HEK293 (cell line): ENCODE results near the gene KLLN.

Experiments used
- CTCF ChIA-PET: fragments of 350-600 bp; formaldehyde crosslinking; extraction: SDS; loops from one replicate; lab custom pipeline; 2021; ENCODE audit warnings: antibody characterized with exemption; lab: Yijun Ruan, JAX
- POLR2A ChIA-PET: fragments of 300-600 bp; formaldehyde crosslinking; extraction: SDS; loops from one replicate; lab custom pipeline; 2020; ENCODE audit warnings: antibody characterized with exemption, inconsistent platforms; lab: Yijun Ruan, JAX
- H3K27ac ChIP-seq: fragments of 200-500 bp; sonication (Bioruptor generic); 2 replicates; pipeline ENCODE4 v1.5.1; 2014; ENCODE audit warnings: low read depth, low read length, control low read depth, inconsistent platforms; ENCODE audit errors: extremely low read depth
- H3K36me3 ChIP-seq, 2 experiments: fragments of 200-500 bp in 1 of 2; sonication (Bioruptor generic) in 1 of 2; 1 replicate in 1 of 2; 2 replicates in 1 of 2; pipeline ENCODE4 v1.5.1; 2014 to 2017; ENCODE audit warnings: inconsistent platforms in 2 of 2, low read length in 2 of 2; ENCODE audit not compliant: control insufficient read depth in 2 of 2, insufficient read depth in 1 of 2
- H3K4me1 ChIP-seq: fragments of 200-500 bp; sonication (Bioruptor generic); 2 replicates; pipeline ENCODE4 v1.5.1; 2014; ENCODE audit warnings: mild to moderate bottlenecking, low read length, inconsistent platforms; ENCODE audit not compliant: control insufficient read depth, insufficient read depth
- H3K4me3 ChIP-seq: 2 replicates; pipeline ENCODE4 v1.5.1; 2011; ENCODE audit warnings: low read depth, mild to moderate bottlenecking, control low read depth, low read length, moderate library complexity
- H3K9me3 ChIP-seq: fragments of 200-500 bp; sonication (Bioruptor generic); 2 replicates; pipeline ENCODE4 v1.5.1; 2014; ENCODE audit warnings: low read depth, low read length, inconsistent platforms; ENCODE audit not compliant: control insufficient read depth, insufficient read depth
- BCL11B ChIP-seq: fragments of 450-650 bp; formaldehyde crosslinking; IDR thresholded peaks from 2 replicates; pipeline ENCODE4 v1.5.1; 2016; ENCODE audit warnings: low read depth, missing biosample characterization, missing genetic modification characterization
- GLI4 ChIP-seq: fragments of 450-650 bp; formaldehyde crosslinking; IDR thresholded peaks from 2 replicates; pipeline ENCODE4 v1.5.1; 2016; ENCODE audit warnings: missing biosample characterization, missing genetic modification characterization
- ZBTB17 ChIP-seq: fragments of 450-650 bp; formaldehyde crosslinking; IDR thresholded peaks from 2 replicates; pipeline ENCODE4 v1.5.1; 2016; ENCODE audit warnings: missing biosample characterization, missing genetic modification characterization
- ZBTB21 ChIP-seq: fragments of 450-650 bp; formaldehyde crosslinking; IDR thresholded peaks from 2 replicates; pipeline ENCODE4 v1.5.1; 2017; ENCODE audit warnings: missing biosample characterization, missing genetic modification characterization
- ZBTB7A ChIP-seq: fragments of 450-650 bp; formaldehyde crosslinking; IDR thresholded peaks from 2 replicates; pipeline ENCODE4 v1.5.1; 2016; ENCODE audit warnings: low read depth, missing biosample characterization, missing genetic modification characterization
- ZFP3 ChIP-seq: fragments of 450-650 bp; formaldehyde crosslinking; IDR thresholded peaks from 2 replicates; pipeline ENCODE4 v1.5.1; 2016; ENCODE audit warnings: low read depth, missing biosample characterization, missing genetic modification characterization
- ZNF114 ChIP-seq: fragments of 450-650 bp; formaldehyde crosslinking; IDR thresholded peaks from 2 replicates; pipeline ENCODE4 v1.5.0; 2017; ENCODE audit warnings: missing biosample characterization, missing genetic modification characterization
- ZNF138 ChIP-seq: fragments of 450-650 bp; formaldehyde crosslinking; IDR thresholded peaks from 2 replicates; pipeline ENCODE4 v1.5.1; 2016; ENCODE audit warnings: missing biosample characterization, missing genetic modification characterization, borderline replicate concordance
- ZNF423 ChIP-seq: fragments of 450-650 bp; formaldehyde crosslinking; IDR thresholded peaks from 2 replicates; pipeline ENCODE4 v1.5.1; 2016; ENCODE audit warnings: missing biosample characterization, missing genetic modification characterization
- ZNF48 ChIP-seq: fragments of 450-650 bp; formaldehyde crosslinking; IDR thresholded peaks from 2 replicates; pipeline ENCODE4 v1.5.1; 2016; ENCODE audit warnings: missing biosample characterization, missing genetic modification characterization
- ZNF624 ChIP-seq: fragments of 450-650 bp; formaldehyde crosslinking; IDR thresholded peaks from 2 replicates; pipeline ENCODE4 v1.5.1; 2017; ENCODE audit warnings: missing biosample characterization, missing genetic modification characterization
- ZNF626 ChIP-seq: fragments of 450-650 bp; sonication (Bioruptor Pico); formaldehyde crosslinking; IDR thresholded peaks from 2 replicates; pipeline ENCODE4 v1.5.1; 2018; ENCODE audit warnings: missing biosample characterization, missing genetic modification characterization, inconsistent platforms
- ZNF639 ChIP-seq: fragments of 450-650 bp; formaldehyde crosslinking; IDR thresholded peaks from 2 replicates; pipeline ENCODE4 v1.5.1; 2016; ENCODE audit warnings: missing biosample characterization, missing genetic modification characterization
- ZNF76 ChIP-seq: fragments of 450-650 bp; formaldehyde crosslinking; IDR thresholded peaks from 2 replicates; pipeline ENCODE4; 2016; ENCODE audit warnings: low read depth, missing biosample characterization, missing genetic modification characterization, borderline replicate concordance
- ZNF843 ChIP-seq: fragments of 450-650 bp; formaldehyde crosslinking; IDR thresholded peaks from 2 replicates; pipeline ENCODE4 v1.5.1; 2016; ENCODE audit warnings: missing biosample characterization, missing genetic modification characterization
- ZSCAN16 ChIP-seq: fragments of 450-650 bp; formaldehyde crosslinking; IDR thresholded peaks from 2 replicates; pipeline ENCODE4 v1.5.1; 2016; ENCODE audit warnings: missing biosample characterization, missing genetic modification characterization
- ZSCAN18 ChIP-seq: fragments of 450-650 bp; formaldehyde crosslinking; IDR thresholded peaks from 2 replicates; pipeline ENCODE4 v1.5.1; 2016; ENCODE audit warnings: missing biosample characterization, missing genetic modification characterization
- ZSCAN23 ChIP-seq: fragments of 450-650 bp; formaldehyde crosslinking; IDR thresholded peaks from 2 replicates; pipeline ENCODE4 v1.5.1; 2016; ENCODE audit warnings: missing biosample characterization, missing genetic modification characterization
- TF ChIP-seq, protein P1 (sequence below): fragments of 450-650 bp; formaldehyde crosslinking; IDR thresholded peaks from 2 replicates; pipeline ENCODE4 v1.5.1; 2016; ENCODE audit warnings: missing biosample characterization, missing genetic modification characterization, low read depth
- TF ChIP-seq, protein P2 (sequence below): fragments of 450-650 bp; formaldehyde crosslinking; IDR thresholded peaks from 2 replicates; pipeline ENCODE4 v1.5.1; 2017; ENCODE audit warnings: missing biosample characterization, missing genetic modification characterization
- TF ChIP-seq, protein P3 (sequence below): fragments of 450-650 bp; formaldehyde crosslinking; IDR thresholded peaks from 2 replicates; pipeline ENCODE4 v1.5.1; 2016; ENCODE audit warnings: missing biosample characterization, missing genetic modification characterization

Gene KLLN

GRCh38 chr10:87878664-87879459 lies 15.5 kb upstream of the KLLN start (continued):
- TF ChIP-seq ZNF843 (tag by site-specific recombination), result peak; percentile 98
- TF ChIP-seq, protein P1, sequence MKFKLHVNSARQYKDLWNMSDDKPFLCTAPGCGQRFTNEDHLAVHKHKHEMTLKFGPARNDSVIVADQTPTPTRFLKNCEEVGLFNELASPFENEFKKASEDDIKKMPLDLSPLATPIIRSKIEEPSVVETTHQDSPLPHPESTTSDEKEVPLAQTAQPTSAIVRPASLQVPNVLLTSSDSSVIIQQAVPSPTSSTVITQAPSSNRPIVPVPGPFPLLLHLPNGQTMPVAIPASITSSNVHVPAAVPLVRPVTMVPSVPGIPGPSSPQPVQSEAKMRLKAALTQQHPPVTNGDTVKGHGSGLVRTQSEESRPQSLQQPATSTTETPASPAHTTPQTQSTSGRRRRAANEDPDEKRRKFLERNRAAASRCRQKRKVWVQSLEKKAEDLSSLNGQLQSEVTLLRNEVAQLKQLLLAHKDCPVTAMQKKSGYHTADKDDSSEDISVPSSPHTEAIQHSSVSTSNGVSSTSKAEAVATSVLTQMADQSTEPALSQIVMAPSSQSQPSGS (tag by site-specific recombination), result peak; percentile 49; the same call in 1 of the 2 replicates
- TF ChIP-seq BCL11B (tag by site-specific recombination), result peak; percentile 94
- peak; percentile 50 for TF ChIP-seq ZNF639 (tag by site-specific recombination)
- TF ChIP-seq ZSCAN23 (tag by site-specific recombination), result no peak
- peak; percentile 83 for TF ChIP-seq ZBTB17 (tag by site-specific recombination)
- peak; percentile 52; the same call in 1 of the 2 replicates for TF ChIP-seq ZNF423 (tag by site-specific recombination)
- TF ChIP-seq ZSCAN16 (tag by site-specific recombination), result 0 out of 2 replicates have a peak, but pooled peaks have one; percentile 34

GRCh38 chr10:87875929-87876571 lies 12.7 kb upstream of the KLLN start:
- POLR2A ChIA-PET, result no interaction called here

More at GRCh38 chr10:87875929-87876571, 12.7 kb upstream of the KLLN start:
- H3K4me1 ChIP-seq, result peaks cover 17% of the 10 kb centered on the region
- H3K9me3 ChIP-seq, result no peaks in the 10 kb centered on the region
- no peak overlapping the region for H3K27ac ChIP-seq
- TF ChIP-seq ZBTB21 (tag by site-specific recombination) (no peak), ZNF138 (tag by site-specific recombination) (no peak), ZNF48 (tag by site-specific recombination) (no peak), ZNF639 (tag by site-specific recombination) (no peak), GLI4 (tag by site-specific recombination) (no peak), ZFP3 (no peak), ZBTB7A (tag by site-specific recombination) (no peak), ZNF624 (tag by site-specific recombination) (no peak), ZNF423 (tag by site-specific recombination) (no peak), ZNF114 (no peak), ZNF76 (tag by site-specific recombination) (no peak), ZNF626 (tag by site-specific recombination) (no peak), ZSCAN18 (tag by site-specific recombination) (no peak)
- TF ChIP-seq, protein P2, sequence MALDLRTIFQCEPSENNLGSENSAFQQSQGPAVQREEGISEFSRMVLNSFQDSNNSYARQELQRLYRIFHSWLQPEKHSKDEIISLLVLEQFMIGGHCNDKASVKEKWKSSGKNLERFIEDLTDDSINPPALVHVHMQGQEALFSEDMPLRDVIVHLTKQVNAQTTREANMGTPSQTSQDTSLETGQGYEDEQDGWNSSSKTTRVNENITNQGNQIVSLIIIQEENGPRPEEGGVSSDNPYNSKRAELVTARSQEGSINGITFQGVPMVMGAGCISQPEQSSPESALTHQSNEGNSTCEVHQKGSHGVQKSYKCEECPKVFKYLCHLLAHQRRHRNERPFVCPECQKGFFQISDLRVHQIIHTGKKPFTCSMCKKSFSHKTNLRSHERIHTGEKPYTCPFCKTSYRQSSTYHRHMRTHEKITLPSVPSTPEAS (tag by site-specific recombination), result no peak
- TF ChIP-seq, protein P3, sequence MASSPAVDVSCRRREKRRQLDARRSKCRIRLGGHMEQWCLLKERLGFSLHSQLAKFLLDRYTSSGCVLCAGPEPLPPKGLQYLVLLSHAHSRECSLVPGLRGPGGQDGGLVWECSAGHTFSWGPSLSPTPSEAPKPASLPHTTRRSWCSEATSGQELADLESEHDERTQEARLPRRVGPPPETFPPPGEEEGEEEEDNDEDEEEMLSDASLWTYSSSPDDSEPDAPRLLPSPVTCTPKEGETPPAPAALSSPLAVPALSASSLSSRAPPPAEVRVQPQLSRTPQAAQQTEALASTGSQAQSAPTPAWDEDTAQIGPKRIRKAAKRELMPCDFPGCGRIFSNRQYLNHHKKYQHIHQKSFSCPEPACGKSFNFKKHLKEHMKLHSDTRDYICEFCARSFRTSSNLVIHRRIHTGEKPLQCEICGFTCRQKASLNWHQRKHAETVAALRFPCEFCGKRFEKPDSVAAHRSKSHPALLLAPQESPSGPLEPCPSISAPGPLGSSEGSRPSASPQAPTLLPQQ (tag by site-specific recombination), result no peak
- TF ChIP-seq, all 188 proteins: peak for 0
- Histone ChIP-seq H3K36me3 (no peaks in the 10 kb centered on the region; a peak in 1 of 3 replicates), H3K4me3 (no peak overlapping the region)
- CTCF ChIA-PET, result interaction anchor here (0.6 to 0.7 kb wide), 2 partner anchors 325 to 1127 kb away, joined by 3 read pairs; no protein-coding TSS in a partner anchor
